ENCODE measurements around the gene RPS19. TPM values are rescaled to one million over a fixed set of nuclear protein-coding genes. Genes with fewer than 3 reads are reported as not detected.

RPS19 gene
- total and polyA plus RNA-seq, 10 of the 15 experiments (the other 5 are each of a cell fraction or from before 2014, with no cell fraction given): 2,615 to 5,578 (median 4,127) TPM

DNA sequence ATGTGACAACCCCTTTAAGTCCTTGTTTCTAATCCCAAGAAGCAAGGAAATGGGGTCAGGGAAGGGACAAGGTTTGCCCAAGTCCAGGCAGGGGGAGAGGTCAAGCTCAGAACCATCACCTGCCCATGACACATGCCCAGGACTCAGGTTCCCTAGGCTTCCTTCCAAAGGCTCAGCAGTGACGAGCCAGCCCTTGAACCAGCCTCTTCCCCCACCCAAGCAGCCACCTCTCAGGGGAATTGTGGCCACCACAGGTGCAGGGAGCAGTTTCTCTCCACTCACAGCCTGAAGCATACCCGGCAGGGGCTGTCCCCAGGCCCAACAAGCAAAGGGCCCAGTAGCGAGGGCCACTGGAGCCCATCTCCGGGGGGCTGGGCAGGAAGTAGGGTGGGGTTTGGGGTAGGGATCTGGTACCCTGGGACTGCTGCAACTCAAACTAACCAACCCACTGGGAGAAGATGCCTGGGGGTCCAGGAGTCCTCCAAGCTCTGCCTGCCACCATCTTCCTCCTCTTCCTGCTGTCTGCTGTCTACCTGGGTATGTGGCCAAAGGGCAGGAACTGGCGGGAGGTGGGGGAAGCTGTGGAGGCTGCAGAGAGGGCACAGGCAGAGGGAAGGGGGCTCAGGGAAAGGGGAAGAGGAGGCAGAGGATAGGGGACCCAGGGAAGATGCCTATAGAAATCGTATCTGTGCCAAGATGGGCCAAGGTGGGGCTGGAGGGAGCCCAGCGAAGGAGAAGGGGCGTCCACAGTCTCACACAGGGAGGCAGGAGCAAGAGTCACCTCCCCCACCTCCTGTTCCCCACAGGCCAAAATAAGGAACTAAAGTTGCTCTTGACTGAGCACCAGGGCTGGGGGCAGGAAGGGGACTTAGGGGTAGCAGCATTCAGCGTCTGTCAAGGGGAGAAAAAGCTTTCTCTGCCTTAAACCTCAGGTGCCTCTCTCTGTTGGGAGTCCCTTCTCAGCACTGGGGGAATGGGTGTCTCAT is 17.1 kb downstream of the RPS19 start, which contains the start of gene CD79A:
TSS of gene CD79A (plus strand) at position 433 of the 986 bp plus-strand sequence. CDS start at position 459, 26 bp downstream.
- RAD21 ChIA-PET (ENCODE audit: unreplicated experiment): interaction anchor here (0.7 to 8.7 kb wide), 8 partner anchors 8 to 68 kb away, joined by 3 to 120 read pairs (median 7); partner anchors contain the start of genes ARHGEF1, ERFL and RPS19
- BruUV-seq (replicated peaks): TSS peak; percentile 94
- H3K4me1 ChIP-seq (ENCODE audit: control insufficient read depth, insufficient read depth, low read length): peaks cover 45% of the 10 kb centered on the region
- H3K27me3 ChIP-seq (replicated peaks in 1 of 2; ENCODE audit: control insufficient read depth in 2 of 2, insufficient read depth in 2 of 2, low read length in 1 of 2): no peaks in the 10 kb centered on the region
- SMC1A ChIA-PET (ENCODE audit: uncharacterized antibody, unreplicated experiment): interaction anchor here (0.6 to 8.2 kb wide), 6 partner anchors 9 to 246 kb away, joined by 3 to 57 read pairs (median 14); partner anchors contain the start of gene RPS19
- under 1% methylated on average over 9 of the region's 9 CpGs for WGBS (ENCODE audit: insufficient coverage, insufficient replicate concordance, low lambda C conversion rate, missing lambda C conversion rate)
- CTCF ChIA-PET: interaction anchor here (0.6 to 9.0 kb wide), 6 partner anchors 10 to 70 kb away, joined by 3 to 136 read pairs (median 12); partner anchors contain the start of genes ARHGEF1 and RPS19
- in situ Hi-C loops (cut with MboI): no loop called here
- H4K20me1 ChIP-seq (ENCODE audit: control insufficient read depth, insufficient read depth): no peaks in the 10 kb centered on the region
- H3K9ac ChIP-seq (ENCODE audit: control insufficient read depth, insufficient read depth, low read length): peak within 1 kb of the TSS; percentile 83
- H3K36me3 ChIP-seq (ENCODE audit: control insufficient read depth in 2 of 2, insufficient read depth in 2 of 2, low read length in 1 of 2): peaks cover 3 to 4% of the 10 kb centered on the region in 2 experiments; a peak in 3 of 4 replicates
- peak within 1 kb of the TSS; percentile 94 for H3K27ac ChIP-seq (ENCODE audit: control insufficient read depth, insufficient read depth)
- H2AFZ ChIP-seq (ENCODE audit: control insufficient read depth, low read depth, low read length): no peak within 1 kb of the TSS
- H3K79me2 ChIP-seq (ENCODE audit: control insufficient read depth, insufficient read depth, low read length): peaks cover 38% of the 10 kb centered on the region
- H3K4me2 ChIP-seq (ENCODE audit: control insufficient read depth, insufficient read depth): peak within 1 kb of the TSS; percentile 97
- FAIRE-seq (peak; percentile 59), ATAC-seq (peak; percentile 78), DNase-seq (ENCODE audit: low read depth, low spot score) (peak; percentile 92)
- intact Hi-C loops (cut with micrococcal nuclease; ENCODE audit: unreplicated experiment): loop anchor here (2.0 kb wide), 1 partner anchor 68 kb away; no protein-coding TSS in a partner anchor
- POLR2A ChIA-PET: interaction anchor here (0.9 to 3.7 kb wide), 10 partner anchors 10 to 250 kb away, joined by 3 to 44 read pairs (median 4); partner anchors contain the start of gene RPS19
- H3K4me3 ChIP-seq: peak within 1 kb of the TSS; percentile 85
- no peaks in the 10 kb centered on the region for H3K9me3 ChIP-seq (replicated peaks; ENCODE audit: control insufficient read depth, insufficient read depth, low read length)
- TF ChIP-seq, protein P1, sequence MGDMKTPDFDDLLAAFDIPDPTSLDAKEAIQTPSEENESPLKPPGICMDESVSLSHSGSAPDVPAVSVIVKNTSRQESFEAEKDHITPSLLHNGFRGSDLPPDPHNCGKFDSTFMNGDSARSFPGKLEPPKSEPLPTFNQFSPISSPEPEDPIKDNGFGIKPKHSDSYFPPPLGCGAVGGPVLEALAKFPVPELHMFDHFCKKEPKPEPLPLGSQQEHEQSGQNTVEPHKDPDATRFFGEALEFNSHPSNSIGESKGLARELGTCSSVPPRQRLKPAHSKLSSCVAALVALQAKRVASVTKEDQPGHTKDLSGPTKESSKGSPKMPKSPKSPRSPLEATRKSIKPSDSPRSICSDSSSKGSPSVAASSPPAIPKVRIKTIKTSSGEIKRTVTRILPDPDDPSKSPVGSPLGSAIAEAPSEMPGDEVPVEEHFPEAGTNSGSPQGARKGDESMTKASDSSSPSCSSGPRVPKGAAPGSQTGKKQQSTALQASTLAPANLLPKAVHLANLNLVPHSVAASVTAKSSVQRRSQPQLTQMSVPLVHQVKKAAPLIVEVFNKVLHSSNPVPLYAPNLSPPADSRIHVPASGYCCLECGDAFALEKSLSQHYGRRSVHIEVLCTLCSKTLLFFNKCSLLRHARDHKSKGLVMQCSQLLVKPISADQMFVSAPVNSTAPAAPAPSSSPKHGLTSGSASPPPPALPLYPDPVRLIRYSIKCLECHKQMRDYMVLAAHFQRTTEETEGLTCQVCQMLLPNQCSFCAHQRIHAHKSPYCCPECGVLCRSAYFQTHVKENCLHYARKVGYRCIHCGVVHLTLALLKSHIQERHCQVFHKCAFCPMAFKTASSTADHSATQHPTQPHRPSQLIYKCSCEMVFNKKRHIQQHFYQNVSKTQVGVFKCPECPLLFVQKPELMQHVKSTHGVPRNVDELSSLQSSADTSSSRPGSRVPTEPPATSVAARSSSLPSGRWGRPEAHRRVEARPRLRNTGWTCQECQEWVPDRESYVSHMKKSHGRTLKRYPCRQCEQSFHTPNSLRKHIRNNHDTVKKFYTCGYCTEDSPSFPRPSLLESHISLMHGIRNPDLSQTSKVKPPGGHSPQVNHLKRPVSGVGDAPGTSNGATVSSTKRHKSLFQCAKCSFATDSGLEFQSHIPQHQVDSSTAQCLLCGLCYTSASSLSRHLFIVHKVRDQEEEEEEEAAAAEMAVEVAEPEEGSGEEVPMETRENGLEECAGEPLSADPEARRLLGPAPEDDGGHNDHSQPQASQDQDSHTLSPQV (IDR thresholded peaks at IDR 0.05): no peak
- TF ChIP-seq, protein P2, sequence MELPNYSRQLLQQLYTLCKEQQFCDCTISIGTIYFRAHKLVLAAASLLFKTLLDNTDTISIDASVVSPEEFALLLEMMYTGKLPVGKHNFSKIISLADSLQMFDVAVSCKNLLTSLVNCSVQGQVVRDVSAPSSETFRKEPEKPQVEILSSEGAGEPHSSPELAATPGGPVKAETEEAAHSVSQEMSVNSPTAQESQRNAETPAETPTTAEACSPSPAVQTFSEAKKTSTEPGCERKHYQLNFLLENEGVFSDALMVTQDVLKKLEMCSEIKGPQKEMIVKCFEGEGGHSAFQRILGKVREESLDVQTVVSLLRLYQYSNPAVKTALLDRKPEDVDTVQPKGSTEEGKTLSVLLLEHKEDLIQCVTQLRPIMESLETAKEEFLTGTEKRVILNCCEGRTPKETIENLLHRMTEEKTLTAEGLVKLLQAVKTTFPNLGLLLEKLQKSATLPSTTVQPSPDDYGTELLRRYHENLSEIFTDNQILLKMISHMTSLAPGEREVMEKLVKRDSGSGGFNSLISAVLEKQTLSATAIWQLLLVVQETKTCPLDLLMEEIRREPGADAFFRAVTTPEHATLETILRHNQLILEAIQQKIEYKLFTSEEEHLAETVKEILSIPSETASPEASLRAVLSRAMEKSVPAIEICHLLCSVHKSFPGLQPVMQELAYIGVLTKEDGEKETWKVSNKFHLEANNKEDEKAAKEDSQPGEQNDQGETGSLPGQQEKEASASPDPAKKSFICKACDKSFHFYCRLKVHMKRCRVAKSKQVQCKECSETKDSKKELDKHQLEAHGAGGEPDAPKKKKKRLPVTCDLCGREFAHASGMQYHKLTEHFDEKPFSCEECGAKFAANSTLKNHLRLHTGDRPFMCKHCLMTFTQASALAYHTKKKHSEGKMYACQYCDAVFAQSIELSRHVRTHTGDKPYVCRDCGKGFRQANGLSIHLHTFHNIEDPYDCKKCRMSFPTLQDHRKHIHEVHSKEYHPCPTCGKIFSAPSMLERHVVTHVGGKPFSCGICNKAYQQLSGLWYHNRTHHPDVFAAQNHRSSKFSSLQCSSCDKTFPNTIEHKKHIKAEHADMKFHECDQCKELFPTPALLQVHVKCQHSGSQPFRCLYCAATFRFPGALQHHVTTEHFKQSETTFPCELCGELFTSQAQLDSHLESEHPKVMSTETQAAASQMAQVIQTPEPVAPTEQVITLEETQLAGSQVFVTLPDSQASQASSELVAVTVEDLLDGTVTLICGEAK (IDR thresholded peaks at IDR 0.05; ENCODE audit: borderline replicate concordance): peak; percentile 39; the same call in 1 of the 2 replicates
- TF ChIP-seq, protein P3, sequence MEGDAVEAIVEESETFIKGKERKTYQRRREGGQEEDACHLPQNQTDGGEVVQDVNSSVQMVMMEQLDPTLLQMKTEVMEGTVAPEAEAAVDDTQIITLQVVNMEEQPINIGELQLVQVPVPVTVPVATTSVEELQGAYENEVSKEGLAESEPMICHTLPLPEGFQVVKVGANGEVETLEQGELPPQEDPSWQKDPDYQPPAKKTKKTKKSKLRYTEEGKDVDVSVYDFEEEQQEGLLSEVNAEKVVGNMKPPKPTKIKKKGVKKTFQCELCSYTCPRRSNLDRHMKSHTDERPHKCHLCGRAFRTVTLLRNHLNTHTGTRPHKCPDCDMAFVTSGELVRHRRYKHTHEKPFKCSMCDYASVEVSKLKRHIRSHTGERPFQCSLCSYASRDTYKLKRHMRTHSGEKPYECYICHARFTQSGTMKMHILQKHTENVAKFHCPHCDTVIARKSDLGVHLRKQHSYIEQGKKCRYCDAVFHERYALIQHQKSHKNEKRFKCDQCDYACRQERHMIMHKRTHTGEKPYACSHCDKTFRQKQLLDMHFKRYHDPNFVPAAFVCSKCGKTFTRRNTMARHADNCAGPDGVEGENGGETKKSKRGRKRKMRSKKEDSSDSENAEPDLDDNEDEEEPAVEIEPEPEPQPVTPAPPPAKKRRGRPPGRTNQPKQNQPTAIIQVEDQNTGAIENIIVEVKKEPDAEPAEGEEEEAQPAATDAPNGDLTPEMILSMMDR (IDR thresholded peaks at IDR 0.05 in 2 of 3, conservative IDR thresholded peaks at IDR 0.05 in 1 of 3; ENCODE audit: control insufficient read depth in 2 of 3, extremely low read depth in 1 of 3, insufficient read depth in 1 of 3, low read depth in 3 of 3, low read length in 3 of 3): no peak
- TF ChIP-seq CHD2 (IDR thresholded peaks at IDR 0.05; ENCODE audit: borderline replicate concordance, low read depth, low read length) (peak; percentile 89), BCL3 (IDR thresholded peaks at IDR 0.05; ENCODE audit: borderline replicate concordance, insufficient read depth, low read depth, low read length, poor library complexity, severe bottlenecking) (peak; percentile 94), TCF3 (IDR thresholded peaks at IDR 0.05; ENCODE audit: borderline replicate concordance, insufficient read depth, low read depth, low read length) (peak; percentile 99), PML (IDR thresholded peaks at IDR 0.05; ENCODE audit: low read length) (no peak; the same call in 1 of the 2 replicates)

Data from GM12878 (cell line).